Type B pancreatic cell (in vitro differentiated cells): ENCODE measurements around the gene OR2S2. TPM values are rescaled to one million over a fixed set of nuclear protein-coding genes. Genes with fewer than 3 reads are reported as not detected.
A peak's percentile ranks its signal among the peaks of the same experiment; 100 is the strongest.

Experiments
- DNase-seq: peaks from one replicate; pipeline ENCODE4 v3.0.0; 2021; ENCODE audit warnings: mixed read lengths; ENCODE audit not compliant: unreplicated experiment; ENCODE audit errors: extremely low spot score
- H3K27ac Mint-ChIP-seq: 2 replicates; pipeline ENCODE4 v1.8.0; 2021; ENCODE audit warnings: mild to moderate bottlenecking, mixed read lengths
- H3K27me3 Mint-ChIP-seq: 2 replicates; pipeline ENCODE4 v1.8.0; 2021; ENCODE audit warnings: mixed read lengths
- H3K36me3 Mint-ChIP-seq: 2 replicates; pipeline ENCODE4 v1.8.0; 2021; ENCODE audit warnings: mixed read lengths
- H3K4me1 Mint-ChIP-seq: one replicate; pipeline ENCODE4 v1.8.0; 2021; ENCODE audit warnings: mixed read lengths; ENCODE audit not compliant: unreplicated experiment
- H3K4me3 Mint-ChIP-seq: 2 replicates; pipeline ENCODE4 v1.8.0; 2021; ENCODE audit warnings: mild to moderate bottlenecking, mixed read lengths
- H3K9me3 Mint-ChIP-seq: 2 replicates; pipeline ENCODE4 v1.8.0; 2021; ENCODE audit warnings: mixed read lengths
- CTCF ChIP-seq: fragments of 200-600 bp; sonication (generic); conservative IDR thresholded peaks from 2 replicates; pipeline ENCODE4 v1.5.0; 2021; ENCODE audit warnings: antibody characterized with exemption, mild to moderate bottlenecking
- total RNA-seq: library from RNA; stranded (reverse); gene quantifications from 2 replicates; pipeline ENCODE4 v1.2.1, GENCODE V29; 2021; ENCODE audit warnings: low replicate concordance

Gene OR2S2
- total RNA-seq, 1 donor from 2014 or later, result not detected

GRCh38 chr9:35909687-35910612, 48.0 kb downstream of the OR2S2 start:
- no peaks in the 10 kb centered on the region for H3K9me3 Mint-ChIP-seq
- no peak for DNase-seq
- H3K27ac Mint-ChIP-seq, result no peak overlapping the region
- H3K27me3 Mint-ChIP-seq, result no peaks in the 10 kb centered on the region
- peaks cover 36% of the 10 kb centered on the region for H3K4me1 Mint-ChIP-seq
- no peak for TF ChIP-seq CTCF
- no peaks in the 10 kb centered on the region for H3K36me3 Mint-ChIP-seq
- no peak overlapping the region for H3K4me3 Mint-ChIP-seq

GRCh38 chr9:35909274-35909673, 48.7 kb downstream of the OR2S2 start, which contains the start of gene SPAAR:
TSS of gene SPAAR (plus strand) at chr9:35909490. CDS start at chr9:35910464, 974 bp downstream.
- Mint-ChIP-seq H3K27me3 (no peaks in the 10 kb centered on the region), H3K4me3 (no peak within 1 kb of the TSS), H3K27ac (peak within 1 kb of the TSS; percentile 79), H3K4me1 (peaks cover 36% of the 10 kb centered on the region), H3K9me3 (no peaks in the 10 kb centered on the region), H3K36me3 (no peaks in the 10 kb centered on the region)
- DNase-seq, result no peak
- TF ChIP-seq CTCF, result no peak

- TF ChIP-seq CTCF, result no peak
- Mint-ChIP-seq H3K4me1 (peaks cover 36% of the 10 kb centered on the region), H3K27ac (peak overlapping the region; percentile 79), H3K9me3 (no peaks in the 10 kb centered on the region), H3K4me3 (no peak overlapping the region), H3K36me3 (no peaks in the 10 kb centered on the region), H3K27me3 (no peaks in the 10 kb centered on the region)
- DNase-seq, result no peak
Observed at GRCh38 chr9:35908504-35909125, 49.3 kb downstream of the OR2S2 start.

- no peak for TF ChIP-seq CTCF
- Mint-ChIP-seq H3K4me1 (peaks cover 40% of the 10 kb centered on the region), H3K27ac (peak overlapping the region; percentile 79), H3K4me3 (peak overlapping the region; percentile 72), H3K9me3 (no peaks in the 10 kb centered on the region), H3K36me3 (no peaks in the 10 kb centered on the region), H3K27me3 (peaks cover 3% of the 10 kb centered on the region)
- no peak for DNase-seq
Observed at GRCh38 chr9:35907711-35908503, 50.0 kb downstream of the OR2S2 start.

Other genes with a start within 250 kb of the OR2S2 start
- gene TLN1, start 226.0 kb downstream of the OR2S2 start, total RNA-seq, result 136 and 164 TPM in 2 replicates
- gene CREB3, start 225.5 kb downstream of the OR2S2 start, total RNA-seq, result 29.1 and 36.4 TPM in 2 replicates
- gene GBA2, start 208.9 kb downstream of the OR2S2 start, total RNA-seq, result 100 and 103 TPM in 2 replicates
- 35.0 and 35.7 TPM in 2 replicates for gene RGP1, start 208.9 kb downstream of the OR2S2 start, total RNA-seq
- not detected in 2 replicates for gene MSMP, start 203.9 kb downstream of the OR2S2 start, total RNA-seq
- gene NPR2, start 166.6 kb downstream of the OR2S2 start, total RNA-seq, result 4.2 and 23.3 TPM in 2 replicates
- 0.71 and 14.2 TPM in 2 replicates for gene SPAG8, start 145.9 kb downstream of the OR2S2 start, total RNA-seq
- gene HINT2, start 143.1 kb downstream of the OR2S2 start, total RNA-seq, result 41.7 and 51.1 TPM in 2 replicates
- gene FAM221B, start 129.4 kb downstream of the OR2S2 start, total RNA-seq, result 1.1 TPM in 1 of 2 replicates, not detected in the other
- 13.8 and 27.2 TPM in 2 replicates for gene TMEM8B, start 128.9 kb downstream of the OR2S2 start, total RNA-seq
- gene OR13J1, start 87.8 kb downstream of the OR2S2 start, total RNA-seq, result not detected in 2 replicates
- 0.40 TPM in 1 of 2 replicates, not detected in the other for gene HRCT1, start 52.0 kb downstream of the OR2S2 start, total RNA-seq
- not detected in 2 replicates for gene SPAAR, start 48.7 kb downstream of the OR2S2 start, total RNA-seq
- gene RECK, start 78.8 kb upstream of the OR2S2 start, total RNA-seq, result 1.9 and 11.7 TPM in 2 replicates
- 4.6 and 17.8 TPM in 2 replicates for gene GLIPR2, start 178.6 kb upstream of the OR2S2 start, total RNA-seq
- gene CCIN, start 211.2 kb upstream of the OR2S2 start, total RNA-seq, result not detected in 2 replicates
- gene CLTA, start 232.8 kb upstream of the OR2S2 start, total RNA-seq, result 220 and 233 TPM in 2 replicates